Inflammatory macrophage (primary cell): ENCODE data around the gene CLIC1.

Experiments
- DNase-seq, 2 donors: peaks; one replicate each; pipeline ENCODE4 v3.0.0-alpha.2; 2020 to 2022

Gene CLIC1

DNA sequence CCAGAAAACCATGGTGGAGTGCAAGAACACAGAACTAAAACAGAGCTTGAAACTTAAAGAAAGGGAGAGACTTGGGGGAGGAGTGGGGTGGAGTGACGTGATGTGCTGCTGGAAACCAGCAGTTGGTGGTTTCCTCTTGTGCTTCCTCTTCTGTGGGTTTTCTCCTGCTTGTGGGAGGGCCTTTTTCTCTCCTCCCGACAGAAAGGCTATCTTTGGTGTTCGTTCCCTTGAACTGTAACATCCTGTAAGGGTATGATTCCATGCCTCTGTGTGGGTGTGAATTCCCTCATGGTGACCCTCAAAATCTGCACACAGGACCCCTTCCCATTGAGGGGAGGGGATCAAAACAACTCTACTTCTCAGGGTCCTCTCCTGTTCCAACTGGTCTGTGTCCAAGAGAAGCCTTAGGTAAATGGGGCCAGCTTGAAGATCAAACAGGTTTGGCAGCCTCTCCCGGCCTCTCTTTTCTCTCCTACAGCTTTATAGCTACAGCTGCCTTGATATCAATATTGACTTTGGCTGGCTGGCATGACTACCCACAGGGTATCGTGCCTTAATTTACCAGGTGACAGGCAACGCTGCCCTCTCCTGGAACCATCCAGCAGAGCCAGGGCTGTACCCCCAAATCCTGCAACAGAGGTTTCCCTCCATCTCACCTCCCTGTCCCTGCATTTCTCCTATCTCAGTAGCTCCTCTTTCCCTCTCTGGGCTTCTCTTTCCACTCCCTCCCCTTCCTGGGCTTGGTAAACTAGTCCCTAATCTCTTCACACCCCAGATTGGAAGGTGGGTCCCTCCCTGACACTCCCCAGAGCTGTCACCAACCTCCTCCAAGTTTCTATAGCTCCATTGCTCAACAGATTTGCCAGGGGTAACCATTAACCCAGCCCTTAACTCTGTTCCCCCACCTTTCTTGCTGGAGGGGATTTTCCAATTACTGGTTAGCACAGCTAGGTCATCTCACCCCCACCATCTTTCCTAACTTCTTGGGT is 2.0 kb upstream of the CLIC1 start:
- DNase-seq = peak; percentile 90 to 91

DNA sequence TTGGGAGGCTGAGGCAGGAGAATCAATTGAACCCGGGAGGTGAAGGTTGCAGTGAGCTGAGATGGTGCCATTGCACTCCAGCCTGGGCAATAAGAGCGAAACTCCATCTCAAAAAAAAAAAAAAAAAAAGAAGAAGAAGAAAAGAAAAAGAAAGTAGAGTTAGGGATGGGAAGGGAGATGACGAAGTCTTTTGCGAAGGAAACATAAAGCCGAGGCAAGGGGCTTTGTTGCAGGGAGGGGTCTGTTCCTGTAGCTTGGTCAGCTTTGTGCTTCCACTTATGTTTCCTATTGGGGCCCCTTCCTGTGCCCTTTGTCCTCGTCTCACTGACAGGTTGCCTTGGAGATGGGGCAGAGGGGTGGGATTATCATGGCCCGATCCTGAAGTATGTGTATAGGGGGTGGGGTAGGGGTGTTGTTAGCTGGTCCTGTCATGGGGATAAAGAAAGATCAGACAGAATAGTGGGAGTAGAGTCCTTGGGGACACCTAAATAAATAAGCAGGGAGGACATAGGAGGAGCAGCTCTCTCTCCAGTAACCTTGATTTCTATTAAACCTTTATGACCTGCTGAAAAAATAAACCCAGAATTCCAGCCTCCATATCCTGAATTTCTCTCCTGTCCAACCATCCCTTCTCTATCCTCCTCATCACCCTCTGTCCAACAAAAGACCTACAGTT is 1.1 kb upstream of the CLIC1 start:
- peak; percentile 31 to 53 for DNase-seq

DNA sequence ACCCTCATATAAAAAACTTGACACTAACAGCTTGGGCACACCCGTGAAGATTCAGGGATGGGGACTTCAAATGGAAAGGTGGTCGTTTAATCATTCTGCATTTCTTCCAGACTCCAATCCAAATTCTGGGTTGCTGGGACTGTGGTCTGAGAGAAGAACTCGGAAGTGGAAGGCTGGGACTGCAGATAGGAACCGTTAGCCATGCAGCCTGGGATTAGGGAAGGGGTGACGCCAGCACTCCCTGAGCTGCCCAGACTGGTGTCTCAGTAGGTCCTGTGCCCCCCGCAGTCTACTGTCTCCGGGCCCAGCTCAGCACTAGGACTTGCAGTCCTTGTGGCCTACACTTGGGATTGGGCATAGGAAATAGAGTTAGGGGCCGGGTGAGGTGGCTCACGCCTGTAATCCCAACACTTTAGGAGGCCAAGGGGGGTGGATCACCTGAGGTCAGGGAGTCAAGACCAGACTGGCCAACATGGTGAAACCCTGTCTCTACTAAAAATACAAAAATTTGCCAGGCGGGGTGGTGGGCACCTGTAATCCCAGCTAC is 511 bp upstream of the CLIC1 start:
- DNase-seq = peak; percentile 11 to 25

DNA sequence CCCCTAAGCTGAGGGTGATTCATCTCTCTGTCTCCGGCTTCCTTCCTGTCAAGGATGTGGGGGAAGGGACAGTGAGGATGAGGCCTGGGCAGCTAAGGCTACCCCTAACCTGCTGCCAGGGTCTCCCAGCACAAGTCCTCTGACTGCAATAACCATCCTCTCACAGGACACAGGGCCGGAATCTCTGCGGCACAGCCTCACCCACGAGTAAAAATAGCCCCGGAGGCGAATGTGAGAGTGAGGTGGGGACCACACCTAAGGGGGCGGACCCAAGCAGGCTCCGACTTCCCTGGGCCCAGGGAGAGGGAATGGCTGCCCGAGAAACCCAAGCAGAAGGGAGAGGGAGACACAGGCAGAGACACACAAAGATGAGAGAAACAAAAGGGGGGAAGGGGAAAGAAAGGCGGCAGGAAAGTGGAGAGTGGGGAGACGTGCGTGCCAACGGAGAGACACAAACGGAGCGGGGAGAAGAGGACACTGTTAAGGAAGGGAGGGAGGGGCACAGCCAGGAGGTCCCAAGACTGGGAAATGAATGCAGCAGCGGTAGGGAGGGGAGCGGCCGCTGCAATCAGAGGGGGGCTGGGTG is 1.4 kb downstream of the CLIC1 start:
- DNase-seq = peak; percentile 67 to 69

DNA sequence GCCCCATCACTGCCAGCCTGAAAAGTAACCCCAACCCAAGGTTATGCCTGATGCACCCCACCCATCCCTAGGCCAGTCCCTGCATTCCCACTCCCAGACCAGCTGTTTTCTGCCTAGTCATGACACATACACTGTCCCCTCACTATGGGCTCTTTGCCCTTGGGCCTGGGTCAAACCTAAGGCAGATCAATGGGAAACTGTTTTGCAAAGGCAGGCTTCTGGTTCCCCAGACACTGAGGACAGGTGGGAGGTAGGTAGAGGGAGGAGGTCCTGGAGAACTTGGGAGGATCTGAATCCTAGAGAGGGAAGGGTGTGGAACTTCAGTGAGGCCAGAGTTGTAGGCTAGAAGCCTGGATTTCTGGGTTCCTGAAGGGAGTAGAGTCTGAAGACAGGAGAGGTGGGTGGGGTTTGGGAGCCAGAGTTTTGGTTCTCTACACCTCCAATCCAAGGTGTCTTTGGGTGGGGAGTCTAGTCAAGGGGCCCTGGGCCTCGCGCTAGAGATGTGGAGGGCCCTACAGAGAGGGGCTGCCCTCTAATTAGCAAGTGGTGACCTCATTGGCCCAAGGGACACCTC is 2.0 kb downstream of the CLIC1 start:
- DNase-seq = no peak

DNA sequence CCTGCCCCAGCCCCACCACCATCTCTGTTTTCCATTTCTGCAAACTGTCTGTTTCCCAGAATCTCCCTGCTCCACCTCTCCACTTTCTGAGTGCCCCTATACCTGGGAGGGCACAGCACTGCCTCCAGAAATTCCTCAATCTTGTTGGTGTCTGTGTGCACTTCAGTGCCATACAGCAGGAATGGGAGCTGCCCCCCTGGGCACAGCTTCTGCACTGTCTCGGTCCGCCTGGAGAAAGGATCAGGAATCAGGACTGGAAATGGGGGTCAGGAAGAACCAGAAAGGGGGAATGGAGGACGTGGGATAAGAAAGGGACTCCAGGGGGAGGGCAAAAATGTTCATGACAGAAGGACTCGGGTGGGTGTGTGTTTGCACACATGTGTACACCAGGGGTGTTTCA is 2.6 kb downstream of the CLIC1 start:
- DNase-seq = no peak

DNA sequence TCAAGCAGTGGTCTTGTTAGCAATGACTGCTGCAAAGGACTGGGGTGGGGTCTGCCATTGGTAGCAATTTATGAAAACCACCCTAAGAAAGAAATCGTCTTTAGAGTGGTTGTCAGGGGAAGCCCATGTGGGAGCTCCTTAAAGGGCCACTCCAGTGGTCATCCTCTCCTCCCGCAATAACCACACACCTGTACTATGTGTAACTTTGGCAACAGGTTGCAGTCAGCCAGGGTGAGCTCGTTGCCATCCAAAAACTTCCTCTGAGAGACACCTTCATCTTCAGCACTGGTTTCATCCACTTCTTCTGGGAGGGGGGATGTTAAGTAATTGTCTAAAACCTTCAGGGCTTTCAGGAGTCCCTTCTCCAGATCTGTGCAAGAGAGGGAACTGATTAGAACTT is 4.3 kb downstream of the CLIC1 start:
- no peak for DNase-seq

DNA sequence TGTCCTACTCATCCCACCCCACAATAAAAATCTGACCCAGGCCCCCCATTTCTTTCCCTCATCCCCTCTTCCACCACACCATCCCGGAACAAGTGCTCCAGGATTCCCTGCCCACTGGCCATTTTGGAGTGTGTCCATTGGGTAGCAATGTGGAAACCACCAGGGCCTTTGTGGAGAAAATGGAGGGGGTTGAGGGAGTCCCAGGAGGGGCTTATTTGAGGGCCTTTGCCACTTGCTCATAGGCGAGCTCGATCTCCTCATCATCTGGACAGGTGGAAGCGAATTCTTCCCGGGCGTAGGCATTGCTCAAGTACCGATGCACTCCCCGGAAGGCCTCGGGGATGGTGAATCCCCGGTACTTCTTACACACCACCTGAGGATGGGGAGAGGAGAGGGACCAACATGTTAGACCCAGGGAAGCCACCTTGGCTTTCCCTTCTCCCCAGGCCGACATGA is 5.7 kb downstream of the CLIC1 start:
- DNase-seq = no peak

DNA sequence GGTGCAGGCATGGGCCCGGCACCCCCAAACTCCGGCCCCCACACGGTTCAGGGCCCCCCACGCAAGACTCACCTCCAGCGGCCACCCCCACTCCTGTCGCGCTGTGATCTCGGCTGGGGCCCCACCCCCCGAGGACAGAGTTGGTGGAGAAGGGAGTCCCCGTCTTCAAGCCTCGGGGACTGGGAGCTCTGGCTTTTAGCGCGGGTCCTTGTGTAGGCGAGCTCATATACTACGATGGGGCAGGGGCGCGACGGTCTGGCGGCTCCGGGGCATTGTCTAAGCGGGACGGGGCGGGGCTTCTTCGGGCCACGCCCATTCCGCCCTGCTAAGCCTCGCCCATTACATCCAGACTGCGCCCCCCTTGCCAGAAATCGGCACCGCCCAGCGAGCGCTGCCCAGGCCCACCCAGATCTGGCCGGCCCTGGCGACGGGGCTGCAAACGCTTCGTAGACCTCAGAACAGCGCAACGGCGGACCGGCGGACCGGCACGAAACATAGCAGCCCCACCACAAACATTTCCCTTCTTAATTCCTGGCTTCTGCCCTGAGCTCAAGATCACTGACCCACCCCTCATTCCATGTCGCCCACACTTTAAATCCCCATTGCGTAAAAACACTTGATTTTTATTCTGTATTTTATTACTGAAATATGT is 6.2 kb downstream of the CLIC1 start:
- DNase-seq = peak; percentile 59 to 70

DNA sequence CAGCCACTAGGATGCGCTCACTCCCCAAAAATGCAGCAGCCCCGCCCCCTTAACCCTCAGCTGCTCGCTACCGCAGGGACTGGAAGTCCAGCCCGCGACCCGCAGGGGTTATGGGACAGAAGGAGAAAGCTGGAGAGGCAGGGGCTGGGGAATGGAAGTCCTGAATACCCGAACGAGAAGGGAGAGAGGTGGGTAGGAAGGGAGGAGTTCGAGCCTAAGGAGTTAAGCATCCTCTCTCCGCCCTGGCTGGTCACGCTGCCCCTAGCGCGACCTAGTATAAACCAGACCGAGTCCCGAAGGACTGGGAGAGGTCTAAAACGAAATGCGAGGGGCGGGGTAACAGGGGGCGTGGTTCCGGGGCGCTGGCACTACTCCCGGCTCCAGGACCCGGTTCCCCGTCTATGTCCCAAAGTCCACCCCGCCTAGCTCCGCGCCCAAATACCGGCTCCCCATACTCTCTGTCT is 6.8 kb downstream of the CLIC1 start:
- DNase-seq = peak; percentile 87 to 89

DNA sequence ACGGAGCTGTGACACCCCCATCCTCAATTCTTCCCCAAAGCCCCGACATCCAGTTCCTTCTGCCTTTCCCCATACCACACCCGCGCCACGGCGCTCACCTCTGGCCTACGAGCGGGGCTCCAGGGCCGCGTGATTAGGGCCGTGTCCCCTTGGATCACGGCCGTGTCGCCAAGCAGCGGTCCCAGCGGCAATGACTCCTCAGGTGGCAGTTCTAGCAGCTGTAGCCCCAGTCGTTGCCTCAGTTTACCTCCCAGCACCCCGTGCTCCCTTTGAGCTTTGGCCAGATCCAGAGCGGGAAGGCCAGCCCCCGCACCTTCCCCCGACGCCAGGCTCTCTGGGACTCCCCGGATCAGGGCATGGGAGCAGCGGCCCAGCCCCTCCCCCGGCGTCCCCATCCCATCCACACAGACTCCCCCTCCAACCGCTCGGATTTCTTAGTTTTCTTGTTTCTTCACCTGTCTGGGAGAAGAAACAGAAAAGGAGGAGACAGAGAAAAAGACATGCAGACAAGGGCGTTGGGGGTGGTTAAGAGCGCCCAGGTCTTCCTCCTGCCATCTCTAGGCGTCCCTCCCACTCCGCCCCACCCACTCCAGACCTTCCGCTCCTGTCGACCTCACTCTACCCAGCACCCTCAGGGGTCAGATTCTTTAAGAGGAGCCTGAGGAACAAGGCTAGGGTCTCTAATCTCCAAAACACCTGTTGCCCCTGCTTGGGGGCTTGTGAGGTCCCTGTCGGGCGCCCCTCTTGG is 7.4 kb downstream of the CLIC1 start, which contains the start of gene DDAH2:
Gene DDAH2 (minus strand): TSS at position 533 of the 748 bp plus-strand sequence. CDS start 138 bp downstream, at position 395.
- DNase-seq = no peak

DNA sequence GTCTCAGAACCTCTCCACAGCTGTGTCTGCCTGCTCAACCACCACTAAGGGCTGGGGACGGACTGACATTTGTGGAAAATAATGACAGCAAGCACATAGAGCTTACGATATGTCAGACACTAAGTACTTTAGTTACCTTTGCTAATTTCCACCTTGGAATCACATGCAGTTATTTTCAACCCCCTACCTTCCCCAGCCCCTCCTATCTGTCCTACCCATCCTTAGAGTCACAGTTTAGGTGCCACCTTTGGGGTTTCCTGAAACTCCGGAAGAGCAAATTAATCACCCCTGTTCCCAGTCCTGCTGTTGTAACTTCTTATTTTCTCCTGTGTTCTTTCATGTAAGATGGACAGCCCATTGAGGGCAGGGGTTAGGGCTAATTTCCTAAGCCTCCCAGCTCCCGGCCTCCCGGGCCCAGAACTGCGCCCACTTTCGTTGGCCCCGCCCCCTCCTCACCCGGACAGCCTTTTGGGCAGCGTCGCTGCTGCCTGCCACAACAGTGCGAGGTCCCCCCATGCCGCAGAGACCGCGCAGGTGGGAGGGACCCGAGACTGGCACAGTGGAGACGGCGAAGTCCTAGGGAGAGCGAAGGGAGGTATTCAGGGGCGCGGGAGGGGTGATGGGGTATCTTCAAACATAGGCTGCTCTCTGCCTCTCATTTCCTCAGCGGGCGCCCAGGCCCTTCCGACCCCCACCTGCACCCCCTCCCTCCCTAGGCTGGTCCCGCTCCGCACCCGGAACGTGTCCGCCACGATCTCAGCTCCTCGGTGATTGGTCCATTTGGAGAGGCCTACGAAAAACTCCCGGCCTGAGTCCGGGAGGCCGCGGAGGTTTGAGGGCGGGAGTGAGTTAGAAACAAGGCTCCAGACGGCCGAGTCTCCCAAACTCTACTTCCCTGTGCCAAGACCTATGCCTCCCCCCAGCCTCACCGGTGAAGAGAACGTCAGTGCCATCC is 8.3 kb downstream of the CLIC1 start:
- no peak for DNase-seq

DNA sequence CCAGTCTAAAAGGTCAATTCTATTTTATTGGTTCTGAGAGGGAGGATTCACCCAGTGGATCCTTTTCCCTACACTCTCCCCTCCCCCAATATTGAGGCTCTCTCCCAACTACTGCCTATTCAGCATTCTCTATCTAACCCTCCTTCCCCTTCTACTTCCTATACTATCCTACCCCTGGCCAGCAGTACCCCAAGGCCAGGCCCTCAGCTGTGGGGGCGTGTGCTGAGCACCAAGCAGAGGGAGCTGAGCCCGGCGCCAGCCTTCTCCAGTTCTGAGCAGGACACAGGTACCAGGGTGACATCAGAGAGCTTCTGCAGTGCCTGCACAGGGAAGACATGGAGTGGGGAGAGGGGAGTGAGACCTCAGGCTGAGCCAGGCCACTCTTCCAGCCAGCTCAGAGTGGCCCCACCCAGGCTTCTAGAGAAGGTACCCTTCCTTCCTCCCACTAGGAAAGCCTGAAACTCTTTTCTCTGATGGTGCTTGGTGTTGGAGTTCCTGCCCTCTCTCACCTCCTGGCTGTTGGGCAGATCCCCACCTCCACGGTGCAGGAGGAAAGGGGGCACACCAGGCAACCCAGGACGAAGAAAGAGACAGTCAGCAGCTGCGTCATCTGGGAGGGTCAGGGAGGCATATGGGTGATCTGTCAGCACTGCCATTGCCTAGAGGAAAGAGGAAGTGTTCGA is 9.2 kb downstream of the CLIC1 start:
- DNase-seq = peak; percentile 77 to 88

DNA sequence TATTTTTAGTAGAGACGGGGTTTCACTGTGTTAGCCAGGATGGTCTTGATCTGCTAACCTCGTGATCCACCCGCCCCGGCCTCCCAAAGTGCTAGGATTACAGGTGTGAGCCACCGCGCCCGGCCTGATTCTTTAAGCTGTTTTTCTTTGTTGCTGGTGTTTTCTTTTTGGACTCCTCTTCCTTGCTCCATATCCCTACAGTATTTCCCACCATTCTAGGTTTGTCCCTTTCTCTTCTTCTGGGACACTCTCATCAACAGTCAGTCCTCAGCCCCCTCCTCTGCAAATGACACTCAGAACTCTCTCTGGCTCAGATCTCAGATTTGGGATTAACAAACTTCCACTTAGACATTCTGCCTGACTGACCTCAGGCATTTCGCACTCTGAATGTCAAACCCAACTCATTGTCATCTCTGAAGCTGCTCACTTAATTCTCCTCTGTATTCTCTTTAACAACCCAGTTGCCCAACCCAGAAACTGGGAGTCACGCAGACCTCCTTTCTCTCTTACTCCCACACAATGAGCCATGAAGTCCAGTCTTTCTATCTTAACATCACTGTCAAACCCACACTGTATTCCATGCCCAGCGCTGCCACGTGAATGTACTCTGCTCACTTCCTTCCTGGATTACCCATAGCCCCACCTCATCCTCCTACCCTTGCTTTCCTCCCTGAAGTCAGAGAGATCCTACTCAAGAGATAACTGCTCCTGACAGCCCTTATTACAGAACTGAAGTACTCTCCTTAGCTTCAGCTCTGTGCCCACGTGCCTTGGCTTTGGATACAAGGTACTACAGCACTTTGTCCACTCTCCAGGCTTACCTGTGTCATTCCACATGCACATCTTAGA is 10.6 kb downstream of the CLIC1 start:
- DNase-seq = peak; percentile 91 to 95

DNA sequence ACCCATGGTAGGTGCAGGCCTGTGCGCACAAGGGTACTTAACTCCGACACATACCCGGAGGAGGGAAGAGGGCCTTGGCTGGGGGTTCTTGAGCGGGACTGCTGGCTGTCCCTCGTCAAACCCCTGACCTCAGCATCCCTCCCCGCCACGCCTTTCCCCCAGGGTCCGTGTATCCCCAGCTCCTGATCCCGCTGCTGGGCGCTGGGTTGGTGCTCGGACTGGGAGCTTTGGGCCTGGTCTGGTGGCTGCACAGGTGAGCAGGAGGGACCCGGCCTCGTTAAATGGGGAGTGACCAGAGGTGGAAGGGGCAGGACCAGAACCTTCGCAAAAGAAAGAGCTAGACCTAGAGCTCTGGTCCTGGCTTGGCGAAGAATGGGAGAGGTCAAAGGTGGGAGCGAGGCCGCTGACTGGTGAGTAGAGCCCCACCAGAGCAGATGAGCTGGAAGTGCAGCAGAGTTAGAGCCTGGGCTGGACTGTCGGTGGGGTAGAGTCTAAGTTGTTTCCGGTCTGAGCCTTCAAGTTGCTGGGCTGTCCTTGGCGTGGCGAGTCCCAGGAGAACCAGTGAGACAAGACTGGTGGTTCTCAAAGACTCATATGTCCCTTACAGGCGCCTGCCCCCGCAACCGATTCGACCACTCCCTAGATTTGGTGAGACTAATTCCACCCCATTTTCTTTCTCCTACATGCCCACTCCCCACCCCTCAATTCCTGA is 12.2 kb downstream of the CLIC1 start:
- no peak for DNase-seq

DNA sequence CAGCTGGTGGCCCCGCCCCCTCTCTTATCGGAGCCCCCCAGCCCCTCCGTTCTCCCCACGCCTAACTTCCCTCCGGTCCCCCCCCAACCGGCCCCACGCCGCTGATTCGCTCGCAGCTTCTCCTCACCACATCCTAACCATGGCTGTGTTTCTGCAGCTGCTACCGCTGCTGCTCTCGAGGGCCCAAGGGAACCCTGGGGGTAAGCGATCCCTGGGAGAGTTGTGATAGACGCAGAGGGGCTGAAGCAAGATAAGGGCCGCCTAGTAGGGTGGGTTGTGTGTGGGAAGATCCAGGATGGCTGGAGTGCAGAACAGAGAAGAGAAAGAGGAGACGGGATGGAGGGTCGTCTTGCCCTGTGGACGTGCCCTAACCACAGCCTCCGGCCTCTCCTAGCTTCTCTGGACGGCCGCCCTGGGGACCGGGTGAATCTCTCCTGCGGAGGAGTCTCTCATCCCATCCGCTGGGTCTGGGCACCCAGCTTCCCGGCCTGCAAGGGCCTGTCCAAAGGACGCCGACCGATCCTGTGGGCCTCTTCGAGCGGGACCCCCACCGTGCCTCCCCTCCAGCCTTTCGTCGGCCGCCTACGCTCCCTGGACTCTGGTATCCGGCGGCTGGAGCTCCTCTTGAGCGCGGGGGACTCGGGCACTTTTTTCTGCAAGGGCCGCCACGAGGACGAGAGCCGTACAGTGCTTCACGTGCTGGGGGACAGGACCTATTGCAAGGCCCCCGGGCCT is 12.9 kb downstream of the CLIC1 start, which contains the start of gene MPIG6B:
Gene MPIG6B (plus strand): TSS at position 129 of the 735 bp plus-strand sequence. CDS start 11 bp downstream, at position 140.
- no peak for DNase-seq

DNA sequence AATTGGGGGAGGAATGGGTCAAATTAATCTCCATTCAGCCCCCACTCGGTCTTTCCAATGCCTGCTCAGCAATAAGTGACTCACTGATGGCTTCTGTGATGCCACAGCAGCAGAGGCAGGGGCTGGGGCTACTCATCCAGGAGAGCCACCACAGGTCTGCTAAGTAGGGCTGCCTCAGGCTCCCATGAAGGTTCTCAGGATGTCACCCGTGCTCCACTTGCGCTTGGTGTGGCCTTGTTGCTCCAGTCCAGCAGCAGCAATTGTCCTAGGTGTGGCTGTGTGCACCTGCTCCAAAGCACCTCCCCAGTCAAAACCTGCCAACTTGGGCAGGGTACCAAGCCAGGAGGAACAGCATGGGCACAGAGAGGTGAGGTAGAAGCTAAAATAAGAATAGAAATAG is 14.2 kb downstream of the CLIC1 start:
- no peak for DNase-seq
